Lower leg skin (tissue), 4 donors: ENCODE measurements around the gene SRD5A1. TPM values are rescaled to one million over a fixed set of nuclear protein-coding genes. Genes with fewer than 3 reads are reported as not detected.

Source experiments
- DNase-seq, 2 donors: peaks; one replicate each; pipeline ENCODE4 v3.0.0-alpha.2; 2019; ENCODE audit warnings: low spot score in 2 of 2
- H3K4me3 ChIP-seq: fragments of 200-600 bp; sonication (generic); 2 replicates; pipeline ENCODE4 v1.5.1; 2017; ENCODE audit warnings: mild to moderate bottlenecking, low read depth; ENCODE audit not compliant: poor library complexity, severe bottlenecking
- POLR2A ChIP-seq, 2 donors: fragments of 450-650 bp; IDR thresholded peaks; one replicate each; pipeline ENCODE4 v1.6.1; 2016 to 2017; ENCODE audit warnings: antibody characterized with exemption in 2 of 2, mild to moderate bottlenecking in 1 of 2, moderate library complexity in 1 of 2
- WGBS, 2 donors: methylation state at CpG; one replicate each; pipeline ENCODE4 v1.1.5; 2018; 5-methylcytosine and 5-hydroxymethylcytosine counted together
- intact Hi-C: fragments of 100-400 bp; cut with DNase I; formaldehyde crosslinking; loops from one replicate; pipeline ENCODE4 v1.15.0; 2023; ENCODE audit warnings: low total_unique reads
- total RNA-seq, 4 donors: library from RNA; depleted of rRNA; stranded (reverse); fragments of >200 nt; gene quantifications; one replicate each; pipeline ENCODE4 v1.1.0, GENCODE V29; 2016
- TF ChIP-seq, protein P1 (sequence below), 3 donors: fragments of 450-650 bp; IDR thresholded peaks; one replicate each; pipeline ENCODE4 v1.5.1; 2016; ENCODE audit warnings: antibody characterized with exemption in 3 of 3, mild to moderate bottlenecking in 3 of 3, moderate library complexity in 2 of 3

Gene SRD5A1, protein sequence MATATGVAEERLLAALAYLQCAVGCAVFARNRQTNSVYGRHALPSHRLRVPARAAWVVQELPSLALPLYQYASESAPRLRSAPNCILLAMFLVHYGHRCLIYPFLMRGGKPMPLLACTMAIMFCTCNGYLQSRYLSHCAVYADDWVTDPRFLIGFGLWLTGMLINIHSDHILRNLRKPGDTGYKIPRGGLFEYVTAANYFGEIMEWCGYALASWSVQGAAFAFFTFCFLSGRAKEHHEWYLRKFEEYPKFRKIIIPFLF
- 100 to 1,000 TPM in 2 of 4 donors, 10 to 100 TPM in 2; 83.1 to 155 (median 98.4) TPM for total RNA-seq

DNA sequence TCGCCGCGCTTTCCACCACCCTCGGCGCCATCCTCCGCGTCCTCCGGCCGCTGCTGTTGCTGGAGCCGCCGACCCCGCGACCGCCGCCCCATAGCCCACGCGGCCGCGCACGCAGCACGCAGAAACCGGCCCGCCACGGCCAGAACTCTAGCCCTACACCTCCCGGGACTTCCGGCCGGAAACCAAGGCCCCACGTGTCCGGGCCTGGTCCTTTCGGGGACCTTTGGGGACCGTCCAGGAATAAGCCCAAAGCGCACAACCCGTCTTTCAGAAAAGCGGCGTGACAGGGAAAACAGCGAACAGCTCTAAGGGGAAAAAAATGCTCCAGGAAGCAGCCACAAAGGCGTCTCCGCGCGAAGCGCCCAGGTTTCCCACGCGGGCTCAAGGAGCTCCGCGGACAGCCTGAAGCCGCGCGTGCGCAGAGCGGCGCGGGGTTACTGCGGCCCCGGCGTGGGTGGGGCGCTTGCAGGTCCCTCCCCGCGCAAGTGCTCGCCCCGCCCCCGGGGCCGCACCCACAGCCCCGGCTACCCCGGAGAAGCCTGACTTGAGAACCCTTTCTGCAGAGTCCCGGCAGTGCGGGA is at the start of gene SRD5A1, which contains the start of gene NSUN2:
SRD5A1 (plus strand) TSS at position 553 of the 581 bp plus-strand sequence. CDS start 137 bp downstream, outside the sequence.
NSUN2 (minus strand) TSS at position 157 of the 581 bp plus-strand sequence; CDS start at position 92, 65 bp downstream.
- intact Hi-C loops: no loop called here
- TF ChIP-seq, protein P1, sequence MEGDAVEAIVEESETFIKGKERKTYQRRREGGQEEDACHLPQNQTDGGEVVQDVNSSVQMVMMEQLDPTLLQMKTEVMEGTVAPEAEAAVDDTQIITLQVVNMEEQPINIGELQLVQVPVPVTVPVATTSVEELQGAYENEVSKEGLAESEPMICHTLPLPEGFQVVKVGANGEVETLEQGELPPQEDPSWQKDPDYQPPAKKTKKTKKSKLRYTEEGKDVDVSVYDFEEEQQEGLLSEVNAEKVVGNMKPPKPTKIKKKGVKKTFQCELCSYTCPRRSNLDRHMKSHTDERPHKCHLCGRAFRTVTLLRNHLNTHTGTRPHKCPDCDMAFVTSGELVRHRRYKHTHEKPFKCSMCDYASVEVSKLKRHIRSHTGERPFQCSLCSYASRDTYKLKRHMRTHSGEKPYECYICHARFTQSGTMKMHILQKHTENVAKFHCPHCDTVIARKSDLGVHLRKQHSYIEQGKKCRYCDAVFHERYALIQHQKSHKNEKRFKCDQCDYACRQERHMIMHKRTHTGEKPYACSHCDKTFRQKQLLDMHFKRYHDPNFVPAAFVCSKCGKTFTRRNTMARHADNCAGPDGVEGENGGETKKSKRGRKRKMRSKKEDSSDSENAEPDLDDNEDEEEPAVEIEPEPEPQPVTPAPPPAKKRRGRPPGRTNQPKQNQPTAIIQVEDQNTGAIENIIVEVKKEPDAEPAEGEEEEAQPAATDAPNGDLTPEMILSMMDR (IDR thresholded peaks at IDR 0.05): no peak
- no peak for TF ChIP-seq POLR2A (IDR thresholded peaks at IDR 0.05)
- WGBS, 2 donors: 0% methylated on average over 36 to 50 of the region's 66 CpGs
- peak; percentile 85 to 98 for DNase-seq
- H3K4me3 ChIP-seq: peak within 1 kb of the TSS; percentile 74

DNA sequence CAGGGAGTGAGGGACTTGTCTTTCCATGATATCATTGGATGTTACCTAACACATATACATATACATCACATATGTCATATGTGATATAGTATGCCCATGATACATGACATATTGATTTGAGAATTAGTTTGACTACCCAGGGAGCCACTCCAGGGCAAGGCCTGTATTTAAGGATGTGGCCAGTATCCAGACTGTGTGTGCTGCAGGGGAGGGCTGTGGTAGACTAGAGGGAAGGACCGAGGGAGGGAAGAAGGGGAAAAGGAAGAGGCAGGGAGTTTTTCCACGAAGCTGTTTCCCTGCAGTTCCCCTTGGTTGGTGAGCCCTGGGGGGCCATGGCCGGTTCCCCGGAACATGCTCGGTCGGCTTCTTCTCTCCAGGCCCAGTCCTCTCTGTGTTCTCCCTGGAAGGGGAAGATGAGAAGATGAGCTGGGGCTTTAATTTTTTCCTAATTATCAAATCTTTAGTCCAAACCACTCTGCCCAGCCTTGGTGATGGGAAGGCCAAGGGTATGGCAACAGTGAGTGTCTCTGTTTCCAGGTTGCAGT is 49.1 kb upstream of the SRD5A1 start:
- DNase-seq: no peak
- no peak overlapping the region for H3K4me3 ChIP-seq
- TF ChIP-seq, protein P1 (IDR thresholded peaks at IDR 0.05): no peak
- TF ChIP-seq POLR2A (IDR thresholded peaks at IDR 0.05): no peak
- intact Hi-C loops: no loop called here
- 70 to 73% methylated on average over 6 of the region's 6 CpGs for WGBS, 2 donors

DNA sequence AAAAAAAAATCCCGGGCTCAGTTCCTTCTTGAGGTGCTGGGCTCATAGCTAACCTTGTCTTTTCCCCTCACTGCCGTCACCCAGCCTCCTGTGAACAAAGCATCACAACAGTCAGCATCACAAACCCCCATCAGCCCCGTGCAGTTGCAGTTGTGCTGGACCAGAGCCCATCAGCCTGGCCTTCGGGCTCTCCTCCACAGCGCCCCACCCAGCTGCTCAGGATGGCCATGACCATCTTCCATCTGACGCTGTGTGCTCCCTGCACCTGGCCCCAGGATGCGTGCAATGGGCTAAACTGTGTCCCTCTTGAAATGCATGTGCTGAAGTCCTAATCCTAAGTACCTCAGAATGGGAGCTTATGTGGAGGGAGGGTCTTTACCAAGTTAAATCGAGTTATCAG is 48.5 kb upstream of the SRD5A1 start:
- intact Hi-C loops: no loop called here
- no peak overlapping the region for H3K4me3 ChIP-seq
- TF ChIP-seq POLR2A (IDR thresholded peaks at IDR 0.05): no peak
- TF ChIP-seq, protein P1 (IDR thresholded peaks at IDR 0.05): no peak
- 81 to 82% methylated on average over 8 of the region's 8 CpGs for WGBS, 2 donors
- DNase-seq: no peak

DNA sequence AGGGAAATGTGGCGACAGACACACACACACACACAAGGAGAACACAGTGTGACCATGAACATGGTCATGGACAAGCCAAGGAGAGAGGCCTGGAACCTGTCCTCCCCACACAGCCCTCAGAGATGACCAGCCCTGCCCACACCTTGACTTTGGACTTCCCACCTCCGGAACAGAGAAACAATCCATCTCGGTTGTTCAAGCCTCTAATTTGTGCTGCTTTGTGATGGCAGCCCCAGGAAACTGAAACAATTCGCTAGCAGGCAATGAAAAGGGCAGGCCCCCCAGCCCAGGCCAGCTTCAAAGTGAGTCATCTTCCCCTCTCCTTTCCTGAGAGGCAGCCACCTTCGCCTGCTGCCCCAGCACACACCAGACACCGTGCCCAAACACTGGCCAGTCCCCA is 48.1 kb upstream of the SRD5A1 start:
- 65 to 83% methylated on average over 4 to 6 of the region's 6 CpGs for WGBS, 2 donors
- no peak overlapping the region for H3K4me3 ChIP-seq
- no peak for DNase-seq
- intact Hi-C loops: no loop called here
- TF ChIP-seq, protein P1 (IDR thresholded peaks at IDR 0.05): no peak
- no peak for TF ChIP-seq POLR2A (IDR thresholded peaks at IDR 0.05)

DNA sequence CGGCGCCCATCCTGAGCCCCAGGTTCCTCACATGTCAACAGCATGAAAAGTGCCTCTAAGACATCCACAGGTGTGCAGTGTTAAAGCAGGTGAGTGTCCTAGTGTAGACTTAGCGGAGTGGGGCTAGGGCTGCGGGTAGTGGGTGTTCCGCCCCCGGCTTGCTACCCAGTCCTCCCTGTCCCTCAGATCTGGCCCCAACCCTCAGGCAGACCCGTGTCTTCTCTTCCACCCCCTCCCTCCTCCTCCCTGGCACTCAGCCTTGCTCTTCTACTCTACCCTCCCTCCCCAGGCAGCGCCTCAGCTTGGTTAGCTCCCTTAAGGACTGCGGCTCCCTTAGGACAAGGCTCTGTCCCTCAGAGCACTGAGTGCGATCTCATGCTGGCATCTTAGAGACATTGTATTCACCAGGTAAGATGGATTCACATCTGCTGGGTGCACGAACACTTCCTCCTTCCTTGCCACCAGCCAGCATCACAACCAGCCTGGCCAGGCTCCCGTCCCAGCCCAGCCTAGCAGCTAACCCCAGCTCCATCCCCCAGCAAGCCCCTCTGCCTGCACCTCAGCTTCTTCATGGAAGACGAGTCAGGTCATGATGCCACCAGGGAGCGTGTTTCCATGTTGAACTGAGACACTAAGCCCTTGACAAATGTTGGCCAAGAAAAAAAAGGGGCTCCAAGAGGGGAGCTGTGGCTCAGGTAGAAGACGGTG is 47.1 kb upstream of the SRD5A1 start:
- WGBS, 2 donors: 76 to 80% methylated on average over 15 of the region's 15 CpGs
- H3K4me3 ChIP-seq: no peak overlapping the region
- DNase-seq: peak in 1 of 2 donors; percentile 77
- TF ChIP-seq POLR2A (IDR thresholded peaks at IDR 0.05): no peak
- TF ChIP-seq, protein P1 (IDR thresholded peaks at IDR 0.05): no peak
- intact Hi-C loops: no loop called here
